Testis (tissue), 2 donors: Measurements from ENCODE around the gene SLC6A19.

Experiments
- CTCF ChIP-seq, 3 experiments: fragments of 450-650 bp in 2 of 3; fragments of 200-600 bp in 1 of 3; sonication (generic) in 1 of 3; IDR thresholded peaks; one replicate each; pipeline ENCODE4 v1.5.1; 2016 to 2019; ENCODE audit warnings: antibody characterized with exemption in 3 of 3, mild to moderate bottlenecking in 2 of 3, moderate library complexity in 1 of 3
- POLR2A ChIP-seq: fragments of 450-650 bp; IDR thresholded peaks from one replicate; pipeline ENCODE4 v1.6.1; 2017; ENCODE audit warnings: antibody characterized with exemption, mild to moderate bottlenecking, moderate library complexity

GRCh38 chr5:1265026-1265425 is 63.6 kb downstream of the SLC6A19 start:
- TF ChIP-seq CTCF (IDR thresholded peaks at IDR 0.05) = no peak
- TF ChIP-seq POLR2A = no peak
